Measurements from ENCODE around the gene SMARCD1.

Gene SMARCD1

DNA sequence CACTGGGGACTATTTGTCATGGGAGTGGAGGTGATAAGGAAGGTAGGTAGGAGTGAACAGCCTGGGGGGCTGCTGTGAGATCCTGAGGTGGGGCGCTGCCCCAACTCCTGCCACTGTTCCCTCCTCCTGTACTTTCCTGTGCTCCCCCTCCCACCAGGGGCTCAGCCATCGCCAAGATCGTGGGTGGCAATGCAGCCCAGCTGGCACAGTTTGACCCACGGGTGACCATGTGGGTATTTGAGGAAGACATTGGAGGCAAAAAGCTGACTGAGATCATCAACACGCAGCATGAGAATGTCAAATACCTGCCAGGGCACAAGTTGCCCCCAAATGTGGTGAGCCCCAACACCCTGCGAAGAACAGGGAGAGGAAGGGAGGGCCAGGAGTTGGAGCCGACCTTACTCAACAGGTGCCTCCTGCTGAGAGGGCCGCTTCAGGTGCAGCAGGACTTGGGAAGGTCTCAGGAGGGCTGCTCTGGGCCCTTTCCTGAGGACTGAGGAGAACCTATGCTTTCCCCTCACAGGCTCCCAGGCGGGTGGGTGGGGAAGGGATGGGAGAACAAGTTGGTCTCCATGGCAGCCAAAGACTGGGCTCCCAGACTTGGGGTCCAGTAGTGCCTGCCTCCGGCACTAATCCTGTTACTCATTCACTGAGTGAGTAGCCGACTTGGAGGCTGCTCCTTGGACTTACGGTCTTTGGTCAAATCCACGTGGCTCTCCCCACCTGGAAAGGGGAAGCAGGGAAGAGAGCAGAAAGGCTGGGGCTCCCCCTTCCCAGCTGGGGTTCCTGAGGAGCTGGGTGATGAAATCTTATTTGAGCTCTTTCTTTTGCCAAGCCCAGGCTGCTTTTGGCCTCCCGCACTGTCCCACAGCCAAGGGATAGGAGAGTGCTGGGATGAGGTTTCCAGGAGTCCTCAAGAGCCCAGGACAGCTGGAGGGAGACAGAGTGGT lies 19.6 kb downstream of the SMARCD1 start:
- no peak for DNase-seq (ENCODE audit: low read depth in 3 of 3)

DNA sequence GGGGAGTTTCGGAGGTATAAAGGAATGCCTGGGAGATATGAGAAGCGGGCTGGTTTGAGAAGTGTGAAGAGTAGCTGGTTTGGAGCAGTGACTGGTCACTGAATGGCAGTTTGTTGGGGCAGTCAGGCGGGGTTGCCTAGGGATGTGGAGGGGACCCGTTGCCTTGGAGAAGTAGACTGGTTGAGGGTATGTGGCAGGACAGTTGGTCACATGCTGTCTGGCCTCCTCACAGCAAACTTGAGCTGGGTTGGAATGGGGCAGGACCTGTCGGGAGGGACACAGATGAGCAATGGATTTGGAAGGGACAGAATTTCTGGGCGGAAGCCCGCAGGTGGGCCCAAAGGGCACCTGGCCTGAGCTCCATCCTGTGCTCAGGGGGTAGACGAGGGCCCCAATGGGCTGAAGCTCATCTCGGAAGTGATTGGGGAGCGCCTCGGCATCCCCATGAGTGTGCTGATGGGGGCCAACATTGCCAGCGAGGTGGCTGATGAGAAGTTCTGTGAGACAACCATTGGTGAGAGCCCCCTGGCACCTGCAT lies 20.8 kb downstream of the SMARCD1 start:
- no peak for DNase-seq (ENCODE audit: low read depth in 3 of 3)

DNA sequence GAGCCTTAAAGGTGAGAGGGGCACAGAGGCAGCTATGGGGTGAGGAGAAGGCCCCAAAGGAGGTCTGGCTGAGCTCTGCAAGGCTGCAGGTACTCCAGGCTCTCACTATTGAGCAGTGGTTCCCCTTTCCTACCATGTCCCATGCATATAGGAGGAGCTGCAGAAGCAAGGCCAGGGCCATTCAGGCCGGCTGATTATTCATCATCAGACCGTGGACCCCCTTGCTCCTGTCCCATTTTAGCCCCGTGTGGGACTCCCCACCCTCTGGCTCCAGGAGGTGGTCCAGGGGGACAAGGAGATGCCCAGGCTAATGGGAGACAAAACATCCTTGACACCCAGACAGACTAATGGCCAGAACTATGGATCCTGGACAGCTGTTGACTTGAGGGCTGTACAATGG lies 21.8 kb downstream of the SMARCD1 start:
- DNase-seq (ENCODE audit: low read depth in 3 of 3) = no peak

DNA sequence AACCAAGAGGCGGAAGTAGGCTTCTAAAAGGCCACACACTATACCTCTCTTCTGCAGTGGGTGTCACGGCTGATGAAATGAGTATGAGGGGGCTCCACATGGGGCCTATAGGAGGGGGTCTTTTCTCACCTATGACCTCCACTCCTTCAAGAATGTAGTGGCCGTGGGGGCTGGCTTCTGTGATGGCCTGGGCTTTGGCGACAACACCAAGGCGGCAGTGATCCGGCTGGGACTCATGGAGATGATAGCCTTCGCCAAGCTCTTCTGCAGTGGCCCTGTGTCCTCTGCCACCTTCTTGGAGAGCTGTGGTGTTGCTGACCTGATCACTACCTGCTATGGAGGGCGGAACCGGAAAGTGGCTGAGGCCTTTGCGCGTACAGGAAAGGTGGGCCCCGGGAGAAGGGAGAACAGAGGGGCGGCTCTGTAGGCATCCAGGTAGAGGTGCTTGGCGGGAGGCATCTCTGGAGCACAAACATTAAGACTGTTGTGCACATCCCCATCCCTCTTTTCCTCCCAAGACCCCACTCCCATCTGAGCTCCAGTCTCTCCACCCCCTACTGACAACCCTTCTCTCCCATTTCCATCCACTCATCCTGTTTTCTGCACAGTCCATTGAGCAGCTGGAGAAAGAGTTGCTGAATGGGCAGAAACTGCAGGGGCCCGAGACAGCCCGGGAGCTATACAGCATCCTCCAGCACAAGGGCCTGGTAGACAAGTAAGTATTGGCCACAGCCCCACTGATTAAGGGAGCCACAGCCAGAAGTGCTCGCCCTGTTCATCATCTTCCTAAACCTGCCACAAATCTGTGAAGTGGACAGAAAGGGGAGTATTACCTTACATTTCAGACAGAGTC lies 22.5 kb downstream of the SMARCD1 start:
- no peak for DNase-seq (ENCODE audit: low read depth in 3 of 3)

DNA sequence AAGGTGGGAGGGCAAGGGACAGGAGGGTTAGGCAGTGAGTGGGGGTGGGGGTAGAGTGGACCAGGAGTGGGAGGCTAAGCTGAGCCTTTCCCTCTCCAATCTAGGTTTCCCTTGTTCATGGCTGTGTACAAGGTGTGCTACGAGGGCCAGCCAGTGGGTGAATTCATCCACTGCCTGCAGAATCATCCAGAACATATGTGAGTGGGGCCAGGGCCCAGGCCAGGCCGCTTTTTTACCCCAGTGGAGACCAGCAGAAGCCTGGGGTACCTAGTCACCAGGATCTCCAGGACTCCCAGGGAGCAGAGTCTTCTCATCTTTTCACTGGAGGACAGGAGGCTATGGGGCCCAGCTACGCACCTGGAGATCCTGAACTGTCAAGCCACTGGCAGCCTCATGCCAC lies 24.2 kb downstream of the SMARCD1 start:
- no peak for DNase-seq (ENCODE audit: low read depth in 3 of 3)

DNA sequence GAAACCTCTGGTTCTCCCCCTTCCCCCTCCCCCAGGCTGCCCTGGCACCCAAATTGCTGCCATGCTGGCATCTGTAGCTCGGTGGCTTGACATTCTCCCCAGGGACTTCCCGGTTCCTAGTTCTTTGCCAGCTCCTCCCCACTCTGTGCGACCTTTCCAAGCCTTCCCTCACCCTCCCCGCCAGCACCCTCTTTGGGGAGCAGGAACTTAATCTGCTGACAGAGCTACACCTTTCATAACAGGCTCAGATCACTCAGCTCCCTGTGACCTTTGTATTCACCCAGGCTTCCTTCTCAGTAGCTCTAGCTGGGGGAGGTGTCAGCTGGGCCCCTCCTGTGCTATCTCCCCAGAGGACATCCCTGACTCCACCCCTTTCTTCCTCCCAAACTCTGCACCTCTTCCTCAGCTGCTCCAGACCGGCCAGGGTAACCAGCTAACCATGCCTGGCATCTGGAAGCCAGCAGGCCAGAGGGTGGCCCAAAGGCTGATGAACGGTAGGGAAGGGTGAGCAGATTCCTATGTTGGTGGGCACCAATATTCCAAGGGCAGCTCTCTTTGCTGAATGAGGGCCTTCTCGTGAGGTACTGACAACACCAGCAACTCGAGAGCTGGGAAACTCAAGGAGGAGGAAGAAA lies 25.1 kb downstream of the SMARCD1 start:
- DNase-seq (ENCODE audit: low read depth in 3 of 3) = no peak

DNA sequence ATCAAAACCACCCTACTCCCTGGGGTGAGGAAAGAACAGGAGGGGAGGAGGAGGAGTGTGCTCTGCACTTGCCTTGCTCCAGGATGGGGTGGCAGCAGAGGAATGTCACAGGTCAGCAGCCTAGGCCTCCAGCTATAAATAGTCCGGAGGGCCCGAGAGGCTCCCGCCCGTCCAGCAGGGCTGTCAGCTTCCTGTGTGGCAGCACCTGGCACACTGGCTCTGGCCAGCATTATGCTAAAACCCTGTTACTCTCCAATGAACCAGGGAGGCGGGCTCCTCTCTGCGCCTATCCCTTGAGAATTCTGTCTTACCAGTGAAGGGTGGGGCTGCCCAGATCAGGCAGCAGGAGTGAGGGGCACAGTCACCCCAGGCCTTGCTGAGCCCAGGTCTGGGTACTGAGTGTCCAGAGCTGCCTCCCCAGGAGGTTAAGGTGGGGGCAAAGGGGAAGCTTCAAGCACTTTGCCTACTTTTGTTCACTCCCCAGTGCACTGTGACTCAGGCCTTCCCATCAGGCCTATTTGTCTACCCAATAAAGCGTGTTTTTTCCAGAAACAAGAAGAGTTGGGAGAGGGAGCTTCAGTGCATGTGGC lies 25.7 kb downstream of the SMARCD1 start:
- no peak for DNase-seq (ENCODE audit: low read depth in 3 of 3)

- no peak for DNase-seq (ENCODE audit: low read depth in 3 of 3)
Measured at GRCh38 chr12:50111395-50111692, 26.2 kb downstream of the SMARCD1 start.

- DNase-seq (ENCODE audit: low read depth in 3 of 3) = peak; percentile 98 to 99 (median 99)
Measured at GRCh38 chr12:50111693-50112455, 26.7 kb downstream of the SMARCD1 start, which contains the start of gene COX14. TSS of gene COX14 (plus strand) at chr12:50112236. CDS start at chr12:50120044, 7,808 bp downstream.

- no peak for DNase-seq (ENCODE audit: low read depth in 3 of 3)
Measured at GRCh38 chr12:50112456-50113218, 27.5 kb downstream of the SMARCD1 start.

DNA sequence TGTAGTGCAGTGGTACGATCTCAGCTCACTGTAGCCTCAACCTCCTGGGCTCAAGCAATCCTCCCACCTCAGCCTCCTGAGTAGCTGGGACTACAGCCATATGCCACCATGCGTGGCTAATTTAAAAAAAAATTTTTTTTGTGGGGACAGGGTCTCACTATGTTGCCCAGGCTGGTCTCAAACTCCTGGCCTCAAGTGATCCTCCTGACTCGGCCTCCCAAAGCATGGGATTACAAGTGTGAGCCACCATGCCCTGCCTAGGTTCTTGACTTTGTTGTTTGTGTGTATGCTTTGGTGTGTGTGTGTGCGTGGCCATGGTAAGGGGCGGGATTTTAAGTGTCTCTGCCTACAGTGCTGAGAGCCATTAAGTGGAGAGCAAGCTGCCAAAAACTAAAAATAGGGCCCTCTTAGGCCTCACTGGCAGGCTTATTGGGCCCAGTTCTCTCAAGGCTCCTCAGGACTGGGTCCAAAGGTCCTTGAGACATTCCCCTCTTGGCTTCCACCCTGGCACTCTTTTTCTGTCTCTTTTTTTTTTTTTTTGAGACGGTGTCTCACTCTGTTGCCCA lies 32.0 kb downstream of the SMARCD1 start:
- DNase-seq (ENCODE audit: low read depth in 3 of 3) = no peak

- no peak for DNase-seq (ENCODE audit: low read depth in 3 of 3)
Measured at GRCh38 chr12:50119387-50119786, 34.2 kb downstream of the SMARCD1 start.

GRCh38 chr12:50120521-50120920 lies 35.4 kb downstream of the SMARCD1 start:
- DNase-seq (ENCODE audit: low read depth in 3 of 3) = no peak

- DNase-seq (ENCODE audit: low read depth in 3 of 3) = no peak
Measured at GRCh38 chr12:50120953-50121352, 35.8 kb downstream of the SMARCD1 start.

GRCh38 chr12:50121641-50122040 lies 36.5 kb downstream of the SMARCD1 start:
- DNase-seq (ENCODE audit: low read depth in 3 of 3) = no peak

DNA sequence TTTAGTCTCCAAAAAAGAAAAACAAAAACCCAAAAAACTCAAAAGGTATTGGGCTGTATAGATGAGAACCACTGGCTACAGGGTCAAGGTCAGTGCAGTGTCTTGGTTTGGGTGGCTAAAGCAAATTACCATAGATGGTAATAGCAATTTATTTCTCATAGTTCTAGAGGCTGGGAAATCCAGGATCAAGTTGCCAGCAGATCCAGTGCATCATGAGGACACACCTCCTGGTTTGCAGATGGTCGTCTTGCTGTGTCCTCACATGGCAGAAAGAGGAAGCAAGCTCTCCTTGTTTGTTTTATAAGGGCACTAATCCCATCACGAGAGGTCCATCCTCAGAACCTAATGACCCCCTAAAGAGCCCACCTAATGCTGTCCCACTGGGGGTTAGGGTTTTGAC lies 38.1 kb downstream of the SMARCD1 start:
- DNase-seq (ENCODE audit: low read depth in 3 of 3) = no peak

DNA sequence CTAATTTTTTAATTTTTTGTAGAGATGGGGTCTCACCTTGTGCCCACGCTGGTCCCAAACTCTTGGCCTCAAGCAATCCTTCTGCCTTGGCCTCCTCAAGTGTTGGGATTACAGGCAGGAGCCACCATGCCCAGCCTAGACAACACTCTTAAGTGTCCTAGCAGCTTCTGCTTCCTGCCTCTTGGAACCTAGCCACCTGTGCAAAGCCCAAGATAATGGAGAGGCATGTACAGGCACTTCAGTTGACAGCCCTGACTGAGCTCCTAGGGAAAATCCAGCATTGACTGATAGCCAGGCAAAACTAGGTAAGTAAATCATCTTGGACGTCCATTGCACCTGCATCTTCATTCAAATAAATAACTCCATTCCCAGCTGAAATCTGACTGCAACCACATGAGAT lies 42.4 kb downstream of the SMARCD1 start:
- no peak for DNase-seq (ENCODE audit: low read depth in 3 of 3)

- DNase-seq (ENCODE audit: low read depth in 3 of 3) = no peak
Measured at GRCh38 chr12:50129290-50129689, 44.1 kb downstream of the SMARCD1 start.

DNA sequence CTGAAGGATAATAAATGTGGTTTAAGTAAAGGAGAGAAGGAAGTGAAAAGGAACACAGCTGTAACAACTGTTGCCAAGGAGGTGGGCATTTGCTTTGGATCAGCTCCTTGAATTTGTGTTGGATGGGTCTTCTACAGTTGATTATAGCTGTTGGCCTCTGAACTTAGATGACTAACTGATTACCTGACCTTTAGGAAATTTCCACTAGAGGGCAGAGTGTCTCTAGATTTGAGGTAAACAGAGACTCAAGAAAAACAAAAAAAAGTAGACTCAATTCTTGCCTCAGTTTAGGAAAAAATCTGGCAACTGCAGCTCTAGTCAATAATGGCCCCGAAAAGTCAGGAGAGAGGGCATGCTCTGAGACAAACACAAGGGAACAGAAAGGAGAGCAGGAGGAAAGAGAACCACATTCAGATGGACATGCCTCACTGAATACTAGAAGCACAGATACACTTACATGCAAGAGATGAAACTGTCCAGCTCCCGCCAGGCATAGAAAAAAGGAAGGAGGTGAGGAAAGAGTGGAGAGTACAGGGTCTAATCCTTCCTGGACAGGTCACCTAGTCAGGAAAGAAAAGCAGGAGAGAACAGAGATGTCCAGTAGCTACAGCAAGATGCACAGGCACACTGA lies 47.5 kb downstream of the SMARCD1 start:
- DNase-seq (ENCODE audit: low read depth in 3 of 3) = no peak
